Upper lobe of right lung (tissue), 1 donor: ENCODE results near the gene P3R3URF. TPM values are rescaled to one million over a fixed set of nuclear protein-coding genes. Genes with fewer than 3 reads are reported as not detected.
A peak's percentile ranks its signal among the peaks of the same experiment; 100 is the strongest.

Experiments
- ATAC-seq: fragments of 200-7000 bp; cut with Tn5 transposase; one replicate; pipeline ENCODE4 v1.9.1; 2020; ENCODE audit warnings: mild to moderate bottlenecking, moderate library complexity
- DNase-seq: peaks from one replicate; pipeline ENCODE4 v3.0.0-alpha.2; 2020
- H3K27ac ChIP-seq: fragments of 200-600 bp; one replicate; pipeline ENCODE4 v1.8.0; 2022
- H3K27me3 ChIP-seq: fragments of 200-600 bp; one replicate; pipeline ENCODE4 v1.8.0; 2022; ENCODE audit warnings: mild to moderate bottlenecking
- H3K36me3 ChIP-seq: fragments of 200-600 bp; one replicate; pipeline ENCODE4 v1.8.0; 2022
- H3K4me1 ChIP-seq: fragments of 200-600 bp; one replicate; pipeline ENCODE4 v1.8.0; 2022
- H3K4me3 ChIP-seq: fragments of 200-600 bp; one replicate; pipeline ENCODE4 v1.8.0; 2022; ENCODE audit warnings: mild to moderate bottlenecking
- H3K9me3 ChIP-seq: fragments of 200-600 bp; one replicate; pipeline ENCODE4 v1.8.0; 2022
- intact Hi-C: fragments of 100-400 bp; cut with DNase I; formaldehyde crosslinking; loops from one replicate; pipeline ENCODE4 v1.11.0; 2022
- total RNA-seq: library from RNA; stranded (reverse); fragmentation: NEBNext Ultra II Directional; extraction: Animal tissue kit (Norgen Biotek cat#: 25700); gene quantifications from one replicate; pipeline ENCODE4 v1.2.1, GENCODE V29; 2021
- TF ChIP-seq, protein P1 (sequence below): fragments of 200-600 bp; IDR thresholded peaks from one replicate; pipeline ENCODE4 v1.8.0; 2022; ENCODE audit warnings: antibody characterized with exemption
- donor health status: DM: no; HTN: yes; CAD: no; lungs with severe emphysema.

Gene P3R3URF
- total RNA-seq, 1 donor from 2014 or later: not detected

DNA sequence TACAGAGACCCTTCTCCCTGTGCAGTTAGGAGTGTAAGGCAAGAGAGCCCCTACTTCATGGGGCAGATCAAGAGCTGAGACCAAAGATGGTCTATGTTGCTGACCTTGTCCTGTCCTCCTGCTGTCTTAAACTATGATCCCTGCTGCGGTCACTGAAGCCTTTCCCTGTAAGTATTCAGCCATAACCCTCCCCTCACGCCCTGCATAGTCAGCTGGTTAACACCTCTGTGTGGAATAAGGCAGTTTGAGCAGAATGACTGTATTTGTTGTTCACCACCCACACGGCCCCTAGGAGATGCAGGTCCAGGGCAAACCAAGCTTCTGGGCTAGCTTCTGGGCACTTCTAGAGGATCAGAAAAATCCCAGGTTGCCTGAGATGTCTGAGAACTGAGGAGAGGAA, 1.0 kb downstream of the P3R3URF start:
- ATAC-seq (no peak), DNase-seq (no peak)
- Histone ChIP-seq H3K4me3 (no peak overlapping the region), H3K27ac (peak overlapping the region; percentile 63), H3K27me3 (no peaks in the 10 kb centered on the region), H3K36me3 (no peaks in the 10 kb centered on the region), H3K9me3 (no peaks in the 10 kb centered on the region), H3K4me1 (peaks cover 35% of the 10 kb centered on the region)
- TF ChIP-seq, protein P1, sequence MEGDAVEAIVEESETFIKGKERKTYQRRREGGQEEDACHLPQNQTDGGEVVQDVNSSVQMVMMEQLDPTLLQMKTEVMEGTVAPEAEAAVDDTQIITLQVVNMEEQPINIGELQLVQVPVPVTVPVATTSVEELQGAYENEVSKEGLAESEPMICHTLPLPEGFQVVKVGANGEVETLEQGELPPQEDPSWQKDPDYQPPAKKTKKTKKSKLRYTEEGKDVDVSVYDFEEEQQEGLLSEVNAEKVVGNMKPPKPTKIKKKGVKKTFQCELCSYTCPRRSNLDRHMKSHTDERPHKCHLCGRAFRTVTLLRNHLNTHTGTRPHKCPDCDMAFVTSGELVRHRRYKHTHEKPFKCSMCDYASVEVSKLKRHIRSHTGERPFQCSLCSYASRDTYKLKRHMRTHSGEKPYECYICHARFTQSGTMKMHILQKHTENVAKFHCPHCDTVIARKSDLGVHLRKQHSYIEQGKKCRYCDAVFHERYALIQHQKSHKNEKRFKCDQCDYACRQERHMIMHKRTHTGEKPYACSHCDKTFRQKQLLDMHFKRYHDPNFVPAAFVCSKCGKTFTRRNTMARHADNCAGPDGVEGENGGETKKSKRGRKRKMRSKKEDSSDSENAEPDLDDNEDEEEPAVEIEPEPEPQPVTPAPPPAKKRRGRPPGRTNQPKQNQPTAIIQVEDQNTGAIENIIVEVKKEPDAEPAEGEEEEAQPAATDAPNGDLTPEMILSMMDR: no peak
- intact Hi-C loops: no loop called here

DNA sequence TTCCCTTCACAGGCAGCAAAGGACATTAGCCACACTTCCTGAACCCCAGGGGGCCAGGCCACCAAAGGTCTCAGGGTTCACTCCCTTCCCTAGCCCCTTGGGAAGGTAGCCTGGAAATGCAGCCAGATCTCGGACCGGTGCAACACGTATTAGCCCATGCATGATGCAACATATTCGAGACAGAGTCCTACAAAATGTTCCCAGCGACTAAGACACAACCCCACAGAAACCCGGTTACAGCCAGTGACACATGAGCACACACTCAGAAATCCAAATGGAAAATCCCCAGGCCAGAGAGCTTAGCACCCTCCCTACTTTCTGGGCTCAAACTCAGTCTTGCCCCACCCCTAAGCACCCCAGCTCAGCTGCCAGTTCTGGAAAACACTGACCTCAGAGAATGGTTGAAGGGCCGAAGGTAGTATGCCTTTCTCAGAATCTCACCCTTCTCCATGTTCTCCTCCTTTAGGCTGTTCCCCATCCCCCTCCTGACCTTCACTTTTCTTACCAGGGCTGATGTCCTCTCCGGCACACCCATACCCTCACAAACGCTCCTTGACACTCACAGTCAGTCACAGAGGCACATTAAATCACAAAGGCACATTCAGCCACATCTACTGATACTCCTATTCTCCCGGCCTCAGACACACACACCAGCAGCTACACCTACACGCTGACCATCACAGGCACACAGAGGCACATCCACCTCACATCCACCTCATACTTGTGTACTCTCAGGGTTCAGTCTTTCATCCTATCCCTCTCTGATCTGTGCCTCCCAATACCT, 1.6 kb downstream of the P3R3URF start, which contains the start of gene TSPAN1:
TSS of gene TSPAN1 (plus strand) at position 640 of the 784 bp plus-strand sequence. CDS start 6,021 bp downstream, outside the sequence.
- Histone ChIP-seq H3K36me3 (no peaks in the 10 kb centered on the region), H3K27me3 (no peaks in the 10 kb centered on the region), H3K9me3 (no peaks in the 10 kb centered on the region), H3K27ac (peak within 1 kb of the TSS; percentile 63), H3K4me1 (peaks cover 35% of the 10 kb centered on the region), H3K4me3 (no peak within 1 kb of the TSS)
- intact Hi-C loops: no loop called here
- DNase-seq: no peak
- ATAC-seq: peak; percentile 68
- TF ChIP-seq, protein P1: no peak

GRCh38 chr1:46173361-46173856, 2.9 kb downstream of the P3R3URF start:
- Histone ChIP-seq H3K4me1 (peaks cover 35% of the 10 kb centered on the region), H3K4me3 (no peak overlapping the region), H3K27me3 (no peaks in the 10 kb centered on the region), H3K36me3 (no peaks in the 10 kb centered on the region), H3K9me3 (no peaks in the 10 kb centered on the region), H3K27ac (peak overlapping the region; percentile 63)
- DNase-seq (no peak), ATAC-seq (no peak)
- TF ChIP-seq, protein P1: no peak
- intact Hi-C loops: no loop called here

GRCh38 chr1:46172321-46172720, 4.0 kb downstream of the P3R3URF start:
- ATAC-seq (no peak), DNase-seq (no peak)
- Histone ChIP-seq H3K9me3 (no peaks in the 10 kb centered on the region), H3K4me1 (peaks cover 44% of the 10 kb centered on the region), H3K27me3 (no peaks in the 10 kb centered on the region), H3K4me3 (no peak overlapping the region), H3K27ac (peak overlapping the region; percentile 66), H3K36me3 (no peaks in the 10 kb centered on the region)
- TF ChIP-seq, protein P1: no peak
- intact Hi-C loops: no loop called here

- peak; percentile 55 for ATAC-seq
- intact Hi-C loops: no loop called here
- H3K27me3 ChIP-seq: no peaks in the 10 kb centered on the region
- H3K4me3 ChIP-seq: no peak overlapping the region
- no peaks in the 10 kb centered on the region for H3K9me3 ChIP-seq
- peak; percentile 85 for DNase-seq
- H3K36me3 ChIP-seq: no peaks in the 10 kb centered on the region
- TF ChIP-seq, protein P1: no peak
- peak overlapping the region; percentile 66 for H3K27ac ChIP-seq
- H3K4me1 ChIP-seq: peaks cover 48% of the 10 kb centered on the region
Measured at GRCh38 chr1:46171871-46172270, 4.4 kb downstream of the P3R3URF start.
